ENCODE data around the gene VPS8. TPM values are rescaled to one million over a fixed set of nuclear protein-coding genes. Genes with fewer than 3 reads are reported as not detected.
"Not testable (repeated sequence)": the region's sequence is repeated elsewhere in the genome, so short reads cannot be mapped to it uniquely, and the experiment has no call there.

The VPS8 gene
- total RNA-seq, 1 donor from 2014 or later = 75.9 TPM

DNA sequence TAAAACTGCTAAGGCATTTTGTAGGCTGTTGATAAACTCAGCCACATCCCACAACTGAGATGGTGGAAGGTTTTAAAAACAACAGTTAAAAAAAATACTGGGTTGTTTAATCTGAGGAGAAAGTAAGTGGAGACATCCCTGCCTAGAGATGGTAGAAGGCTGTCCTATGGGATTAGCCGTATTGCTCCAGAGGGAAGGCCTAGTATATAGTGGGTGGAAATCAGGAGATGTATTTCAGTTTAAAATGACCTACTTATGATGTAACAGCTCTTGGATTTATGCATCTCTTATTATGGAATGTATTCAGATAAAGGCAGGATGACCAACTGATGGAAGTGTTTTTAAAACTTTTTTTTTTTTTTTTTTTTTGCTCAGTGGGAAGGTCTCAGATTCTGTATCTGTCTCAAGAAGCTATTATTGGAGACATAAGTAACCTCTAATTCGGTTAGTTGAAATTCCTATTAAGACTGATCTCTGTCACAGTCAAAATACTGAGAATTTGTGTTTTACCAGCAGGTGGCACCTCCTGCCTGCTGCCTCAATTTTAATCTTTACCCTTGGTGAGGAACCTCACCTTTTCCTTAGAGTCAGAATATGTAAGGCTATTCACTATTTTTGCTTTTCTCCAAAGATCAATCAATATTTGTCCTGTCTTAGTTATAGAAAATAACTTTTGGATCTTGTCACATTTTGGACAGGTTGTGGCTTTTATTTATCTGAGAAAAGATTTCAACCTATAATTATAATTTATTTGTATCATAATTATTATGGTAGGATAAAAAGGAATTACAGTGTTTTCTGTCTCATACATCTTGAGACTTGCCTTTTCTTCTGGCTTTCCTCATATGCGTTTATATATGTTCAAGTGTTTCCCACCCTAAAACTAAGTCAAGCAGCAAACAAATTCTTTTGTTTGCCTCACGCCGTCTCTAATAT is 63.0 kb downstream of the VPS8 start:
- DNase-seq = peak; percentile 70

GRCh38 chr3:184880276-184881019 is 68.5 kb downstream of the VPS8 start:
- DNase-seq = no peak

DNA sequence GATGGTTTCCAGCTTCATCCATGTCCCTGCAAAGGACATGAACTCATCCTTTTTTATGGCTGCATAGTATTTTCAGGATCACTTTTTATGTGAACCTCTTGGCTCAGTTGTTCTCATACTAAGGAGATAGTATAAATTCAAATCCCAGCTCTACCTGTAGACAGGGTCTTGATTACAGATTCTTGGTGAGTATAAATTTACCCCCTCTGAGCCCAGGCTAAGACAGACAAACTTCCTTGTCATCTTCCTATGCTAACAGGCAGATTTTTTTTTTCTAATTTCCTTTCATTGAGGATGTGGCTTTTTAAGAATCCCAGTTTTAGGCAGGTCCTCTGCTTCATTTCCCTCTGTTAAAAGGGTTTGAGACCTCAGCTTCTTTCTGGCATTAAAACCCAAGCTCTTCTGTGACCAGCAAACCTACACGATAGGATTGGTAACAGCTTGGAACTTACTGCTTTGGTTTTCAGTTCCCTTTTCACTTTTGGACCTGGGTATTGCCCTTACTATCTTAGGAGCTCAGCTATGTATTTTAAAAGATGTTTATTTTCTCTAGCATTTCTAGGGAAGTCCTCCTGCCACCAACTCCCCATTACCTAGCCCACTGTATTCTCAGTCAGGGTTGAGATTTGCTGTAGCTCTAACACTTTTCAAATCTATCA is 72.5 kb downstream of the VPS8 start:
- no peak for DNase-seq

DNA sequence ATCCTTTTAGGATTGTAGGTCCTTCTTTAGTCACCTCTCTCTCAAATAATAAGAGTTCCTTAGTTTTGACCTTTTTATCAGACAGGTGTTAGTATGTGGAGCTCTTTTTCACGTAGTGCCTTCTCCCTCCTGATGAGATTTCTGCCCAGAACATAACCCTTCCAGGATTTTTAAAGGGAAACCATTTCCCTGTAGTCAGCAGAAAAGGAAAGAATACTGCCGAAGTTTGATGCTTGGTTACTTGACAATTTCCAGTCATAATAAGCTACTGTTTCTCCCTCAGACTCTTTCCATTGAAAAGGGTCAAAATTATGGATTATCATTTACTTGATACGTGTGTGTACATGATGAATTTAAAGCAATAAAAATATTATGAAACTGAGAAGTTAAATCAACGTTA is 73.1 kb downstream of the VPS8 start:
- no peak for DNase-seq

DNA sequence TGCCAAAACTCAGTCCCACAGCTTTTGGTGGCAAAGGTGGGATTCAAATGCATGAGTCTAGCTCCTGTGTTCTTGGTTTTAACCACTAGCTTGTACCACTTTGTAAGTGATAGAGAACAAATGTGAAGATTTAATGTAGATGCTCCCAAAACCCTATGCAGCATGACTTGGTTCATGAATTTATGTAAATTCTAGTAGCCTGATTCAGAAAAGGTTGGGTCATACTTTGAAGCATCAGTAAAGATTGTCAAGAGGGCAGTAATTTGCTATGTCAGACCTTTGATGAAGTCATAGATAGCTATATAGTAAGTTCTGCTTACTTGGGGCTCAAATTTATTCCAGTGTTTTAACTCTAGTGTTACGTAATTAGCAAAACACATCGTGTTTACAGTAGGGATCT is 75.6 kb downstream of the VPS8 start:
- DNase-seq = no peak

GRCh38 chr3:184889312-184889904 is 77.4 kb downstream of the VPS8 start:
- no peak for DNase-seq

- no peak for DNase-seq
These were observed 82.1 kb downstream of the VPS8 start for GRCh38 chr3:184894051-184894450.

DNA sequence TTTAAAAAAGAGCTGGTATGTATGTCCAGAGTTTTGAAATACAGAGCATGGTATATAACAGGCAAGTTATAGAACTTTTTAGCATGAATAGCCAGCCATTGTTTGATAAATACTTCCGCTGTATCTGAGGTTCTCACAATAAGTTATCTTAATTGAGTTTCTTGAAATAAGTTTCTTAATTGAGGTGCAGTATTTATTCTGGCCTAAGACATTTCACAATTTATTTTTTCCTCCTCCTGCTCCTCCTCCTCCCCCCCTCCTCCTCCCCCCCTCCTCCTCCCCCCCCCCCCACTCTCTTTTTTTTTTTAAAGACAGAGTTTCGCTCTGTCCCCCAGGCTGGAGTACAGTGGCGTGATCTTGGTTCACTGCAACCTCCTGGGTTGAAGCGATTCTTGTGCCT is 83.4 kb downstream of the VPS8 start:
- no peak for DNase-seq

DNA sequence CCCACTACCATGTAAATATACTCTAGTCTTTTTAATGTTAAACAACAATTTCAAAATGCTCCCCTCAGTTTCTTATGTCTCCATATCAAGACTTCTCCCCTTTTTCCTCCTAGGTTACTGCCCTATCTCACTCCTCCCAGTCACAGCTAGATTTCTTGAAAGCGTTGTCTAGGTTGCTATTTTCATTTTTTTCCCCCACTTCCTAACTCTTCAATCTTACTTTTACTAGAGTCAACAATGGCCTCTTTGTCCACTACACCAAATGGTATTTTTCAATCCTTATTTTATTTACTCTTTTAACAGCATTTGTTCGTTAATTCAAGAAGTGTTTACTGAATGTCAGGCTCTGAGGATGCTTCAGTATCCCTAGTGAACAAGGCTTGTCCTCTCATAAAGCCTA is 84.4 kb downstream of the VPS8 start:
- no peak for DNase-seq

DNA sequence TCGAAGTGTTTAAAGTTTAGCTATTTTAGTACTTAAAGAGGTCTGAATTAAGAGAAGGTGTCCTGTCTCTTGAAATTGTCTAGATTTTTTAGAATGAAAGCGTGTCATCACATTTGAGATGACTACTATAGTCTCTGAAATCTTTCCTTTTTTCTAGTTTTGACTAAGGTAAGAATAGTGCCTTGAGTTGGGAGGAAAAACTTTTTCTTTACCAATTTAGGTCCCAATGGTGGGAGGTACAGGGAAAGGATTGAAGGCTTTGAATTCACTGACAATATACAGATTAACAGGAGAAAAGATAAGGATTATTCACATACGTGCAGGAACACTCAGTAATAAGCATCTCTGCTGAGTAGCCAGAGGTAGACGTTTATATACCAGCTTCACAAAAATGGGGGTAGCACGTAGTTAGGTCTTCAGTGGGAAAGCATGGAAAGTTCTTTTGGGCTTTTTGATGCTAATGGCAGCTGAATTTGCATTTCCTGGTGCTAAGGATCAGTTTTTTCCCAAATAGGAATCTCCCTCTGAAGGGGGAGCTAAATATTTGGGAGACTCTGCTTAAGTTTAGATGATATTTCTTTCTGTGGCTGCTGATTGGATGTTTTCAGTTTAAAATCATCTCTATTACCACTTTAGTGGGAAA is 88.1 kb downstream of the VPS8 start:
- DNase-seq = no peak

- DNase-seq = not testable (repeated sequence)
These were observed 95.1 kb downstream of the VPS8 start for GRCh38 chr3:184907031-184907430.

GRCh38 chr3:184907681-184908649 is 96.0 kb downstream of the VPS8 start:
- DNase-seq = no peak

DNA sequence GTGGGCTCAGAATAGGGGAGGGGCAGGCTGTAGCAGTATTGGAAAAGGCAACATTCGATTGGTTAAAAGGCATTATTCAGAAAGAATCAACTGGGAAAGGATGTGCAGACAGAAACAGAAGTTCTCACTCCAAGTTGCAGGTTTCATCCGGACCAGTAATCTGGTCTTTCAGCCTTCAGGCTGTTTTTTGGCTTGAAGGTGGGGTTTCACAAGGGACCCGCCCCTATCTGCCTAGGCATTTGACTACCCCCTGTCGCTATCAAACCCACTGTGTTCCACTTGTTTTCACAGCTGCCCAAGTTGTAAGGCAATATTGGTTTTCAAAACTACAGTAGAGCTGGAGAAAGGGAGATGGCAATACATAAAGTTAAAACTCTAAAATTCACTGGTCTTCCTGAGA is 96.9 kb downstream of the VPS8 start:
- DNase-seq = no peak

GRCh38 chr3:184910664-184911063 is 98.7 kb downstream of the VPS8 start:
- no peak for DNase-seq

GRCh38 chr3:184911570-184911969 is 99.6 kb downstream of the VPS8 start:
- DNase-seq = no peak

DNA sequence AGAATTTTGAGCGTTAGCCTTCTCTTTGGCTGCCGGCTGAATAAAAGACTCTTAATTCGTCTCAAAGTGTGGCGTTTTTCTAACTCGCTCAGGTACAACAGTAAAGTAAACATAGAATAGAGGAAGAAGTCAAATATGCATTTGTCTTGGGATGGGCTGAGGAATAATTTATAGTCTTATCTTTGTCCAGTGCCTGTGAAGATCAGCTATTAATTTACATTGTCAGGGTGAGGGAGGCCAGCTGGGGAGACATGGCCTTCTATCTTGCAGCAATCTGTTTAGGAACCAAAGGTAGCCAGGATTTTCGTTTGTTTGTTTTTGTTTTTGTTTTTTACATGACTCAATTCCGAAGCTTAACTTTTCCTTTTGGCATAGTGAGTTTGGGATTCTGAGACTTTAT is 100.2 kb downstream of the VPS8 start:
- DNase-seq = no peak

DNA sequence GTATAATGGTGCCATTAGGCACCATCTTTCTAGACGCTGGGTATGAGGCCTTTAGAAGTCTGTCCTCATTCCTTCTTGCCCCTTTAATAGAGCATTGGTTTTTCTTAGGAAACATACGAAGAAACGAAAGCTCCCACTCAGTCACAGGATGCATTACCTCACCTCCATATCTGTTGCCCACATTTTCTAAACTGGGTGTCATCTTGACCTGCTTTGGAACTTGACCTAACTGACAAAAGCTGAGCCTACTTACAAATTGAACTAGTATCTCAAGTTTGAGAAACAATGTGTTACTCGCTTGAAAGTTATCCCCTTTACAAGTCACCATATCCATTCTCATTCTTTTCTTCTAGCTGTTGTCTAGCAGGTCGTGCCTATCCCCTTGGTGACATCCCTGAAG is 102.7 kb downstream of the VPS8 start:
- DNase-seq = no peak

DNA sequence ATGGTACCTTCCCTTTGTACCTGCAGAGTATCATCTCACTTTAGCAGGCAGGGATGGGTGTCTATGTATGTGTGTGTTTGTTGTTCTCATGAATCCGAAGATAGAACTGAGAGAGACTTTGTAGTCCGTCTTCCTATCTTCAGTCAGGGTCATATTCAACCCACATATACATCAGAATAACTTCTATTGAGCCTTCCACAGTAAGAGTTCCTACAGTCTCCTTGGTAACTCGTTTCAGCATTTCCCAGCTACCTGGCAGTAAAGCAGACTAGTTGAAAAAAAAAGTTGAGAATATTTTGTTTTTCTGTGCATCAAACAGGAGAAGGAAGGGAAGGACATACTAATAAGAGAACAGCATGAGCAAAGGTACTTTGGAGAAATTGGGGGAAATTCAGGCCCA is 106.8 kb downstream of the VPS8 start:
- no peak for DNase-seq

DNA sequence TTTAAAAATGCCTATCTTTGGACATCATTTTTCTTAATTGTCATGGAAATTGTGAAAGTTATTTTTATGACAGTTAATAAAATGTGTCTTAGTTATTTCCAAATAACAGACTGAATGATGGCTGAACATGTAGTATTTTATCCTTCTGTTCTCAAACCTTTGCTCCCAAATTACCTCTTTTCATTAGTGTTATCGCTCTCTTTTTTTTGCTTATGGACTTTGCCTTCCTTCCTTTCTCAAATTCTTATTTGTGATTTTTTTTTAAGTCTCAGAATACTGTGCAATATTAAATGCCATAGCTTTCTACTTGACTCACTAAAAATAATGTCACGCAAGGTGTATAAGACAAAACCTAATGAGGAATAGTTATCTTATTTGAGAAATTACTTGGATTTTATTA is 107.7 kb downstream of the VPS8 start:
- DNase-seq = no peak

DNA sequence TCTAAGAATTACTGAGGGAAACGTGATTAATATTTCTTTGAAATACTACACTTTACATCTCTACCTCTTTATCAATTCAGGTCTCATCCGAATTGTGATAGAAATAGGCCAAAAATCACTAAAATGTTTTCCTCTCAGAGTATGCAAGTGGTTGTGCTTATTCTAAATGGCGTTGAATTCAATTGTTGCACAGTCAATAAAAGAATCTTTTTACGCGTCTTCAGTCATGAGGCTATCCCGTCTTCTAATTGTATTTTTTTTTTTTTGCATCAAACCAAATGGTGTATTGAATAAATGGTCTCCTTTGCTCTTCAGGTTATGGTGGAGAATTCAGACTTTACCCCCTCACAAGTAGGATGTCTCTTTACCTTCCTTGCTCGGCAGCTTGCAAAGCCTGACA is 112.6 kb downstream of the VPS8 start:
- no peak for DNase-seq

DNA sequence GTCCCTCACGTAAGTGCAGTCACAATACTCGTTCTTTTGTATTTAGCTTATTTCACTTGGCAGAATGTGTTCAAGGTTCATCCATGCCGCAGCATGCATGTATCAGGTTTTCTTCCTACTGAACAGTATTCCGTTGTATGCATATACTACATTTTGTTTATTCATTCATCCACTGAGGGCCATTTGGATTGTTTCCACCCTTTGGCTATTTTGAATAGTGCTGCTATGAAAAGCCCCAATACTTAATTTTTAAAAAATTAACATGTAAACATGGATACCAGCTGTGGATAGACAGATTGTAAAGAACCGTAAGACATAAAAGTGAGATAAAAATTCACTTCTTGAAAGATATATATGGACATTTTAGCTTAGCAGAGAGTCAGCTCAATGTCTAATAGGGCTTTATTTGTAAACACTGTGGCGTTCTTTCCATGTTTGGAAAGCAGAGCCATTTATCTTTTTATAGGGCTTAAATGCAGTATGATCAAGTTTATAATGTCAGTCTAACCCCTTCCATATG is 115.9 kb downstream of the VPS8 start:
- DNase-seq = no peak
